Measurements from ENCODE around the gene NLGN4Y. TPM values are rescaled to one million over a fixed set of nuclear protein-coding genes. Genes with fewer than 3 reads are reported as not detected.

NLGN4Y gene
- total RNA-seq, 1 donor from 2014 or later = not detected

DNA sequence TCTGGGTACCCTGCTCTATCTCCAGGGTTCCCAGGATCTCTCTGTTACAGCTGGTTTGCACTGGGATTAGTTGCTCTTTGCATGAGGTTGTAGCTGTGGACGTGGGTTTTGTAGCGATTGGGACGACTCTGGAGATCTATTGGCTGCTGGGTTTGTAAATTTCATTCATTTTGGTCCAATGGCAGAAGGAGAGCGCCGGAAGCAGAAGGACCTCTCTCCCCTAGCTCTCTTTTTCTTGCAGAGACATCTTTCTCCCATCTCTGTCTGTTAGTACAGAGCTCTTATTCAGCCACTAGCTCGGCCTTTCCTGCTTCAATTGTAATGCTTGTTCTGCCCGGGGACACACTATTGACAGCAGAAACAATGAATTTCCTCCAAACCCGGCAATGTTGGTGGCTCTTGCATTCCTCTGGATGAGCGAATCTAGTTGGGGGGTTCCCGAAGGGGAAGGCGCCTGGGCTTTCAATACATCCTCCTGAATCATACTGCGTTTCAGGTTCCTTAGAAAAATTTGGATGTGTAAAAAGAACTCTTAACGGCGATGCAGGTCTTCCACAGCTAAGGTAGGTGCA lies 1.9 kb upstream of the NLGN4Y start:
- DNase-seq (ENCODE audit: extremely low spot score, unreplicated experiment) = no peak
- TF ChIP-seq, protein P1, sequence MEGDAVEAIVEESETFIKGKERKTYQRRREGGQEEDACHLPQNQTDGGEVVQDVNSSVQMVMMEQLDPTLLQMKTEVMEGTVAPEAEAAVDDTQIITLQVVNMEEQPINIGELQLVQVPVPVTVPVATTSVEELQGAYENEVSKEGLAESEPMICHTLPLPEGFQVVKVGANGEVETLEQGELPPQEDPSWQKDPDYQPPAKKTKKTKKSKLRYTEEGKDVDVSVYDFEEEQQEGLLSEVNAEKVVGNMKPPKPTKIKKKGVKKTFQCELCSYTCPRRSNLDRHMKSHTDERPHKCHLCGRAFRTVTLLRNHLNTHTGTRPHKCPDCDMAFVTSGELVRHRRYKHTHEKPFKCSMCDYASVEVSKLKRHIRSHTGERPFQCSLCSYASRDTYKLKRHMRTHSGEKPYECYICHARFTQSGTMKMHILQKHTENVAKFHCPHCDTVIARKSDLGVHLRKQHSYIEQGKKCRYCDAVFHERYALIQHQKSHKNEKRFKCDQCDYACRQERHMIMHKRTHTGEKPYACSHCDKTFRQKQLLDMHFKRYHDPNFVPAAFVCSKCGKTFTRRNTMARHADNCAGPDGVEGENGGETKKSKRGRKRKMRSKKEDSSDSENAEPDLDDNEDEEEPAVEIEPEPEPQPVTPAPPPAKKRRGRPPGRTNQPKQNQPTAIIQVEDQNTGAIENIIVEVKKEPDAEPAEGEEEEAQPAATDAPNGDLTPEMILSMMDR (IDR thresholded peaks at IDR 0.05) = no peak
- Mint-ChIP-seq H3K4me3 (ENCODE audit: unreplicated experiment) (no peak overlapping the region), H3K4me1 (ENCODE audit: unreplicated experiment) (no peaks in the 10 kb centered on the region), H3K9me3 (ENCODE audit: unreplicated experiment) (no peaks in the 10 kb centered on the region), H3K27me3 (ENCODE audit: unreplicated experiment) (no peaks in the 10 kb centered on the region), H3K27ac (ENCODE audit: unreplicated experiment) (no peak overlapping the region), H3K36me3 (ENCODE audit: unreplicated experiment) (no peaks in the 10 kb centered on the region)

DNA sequence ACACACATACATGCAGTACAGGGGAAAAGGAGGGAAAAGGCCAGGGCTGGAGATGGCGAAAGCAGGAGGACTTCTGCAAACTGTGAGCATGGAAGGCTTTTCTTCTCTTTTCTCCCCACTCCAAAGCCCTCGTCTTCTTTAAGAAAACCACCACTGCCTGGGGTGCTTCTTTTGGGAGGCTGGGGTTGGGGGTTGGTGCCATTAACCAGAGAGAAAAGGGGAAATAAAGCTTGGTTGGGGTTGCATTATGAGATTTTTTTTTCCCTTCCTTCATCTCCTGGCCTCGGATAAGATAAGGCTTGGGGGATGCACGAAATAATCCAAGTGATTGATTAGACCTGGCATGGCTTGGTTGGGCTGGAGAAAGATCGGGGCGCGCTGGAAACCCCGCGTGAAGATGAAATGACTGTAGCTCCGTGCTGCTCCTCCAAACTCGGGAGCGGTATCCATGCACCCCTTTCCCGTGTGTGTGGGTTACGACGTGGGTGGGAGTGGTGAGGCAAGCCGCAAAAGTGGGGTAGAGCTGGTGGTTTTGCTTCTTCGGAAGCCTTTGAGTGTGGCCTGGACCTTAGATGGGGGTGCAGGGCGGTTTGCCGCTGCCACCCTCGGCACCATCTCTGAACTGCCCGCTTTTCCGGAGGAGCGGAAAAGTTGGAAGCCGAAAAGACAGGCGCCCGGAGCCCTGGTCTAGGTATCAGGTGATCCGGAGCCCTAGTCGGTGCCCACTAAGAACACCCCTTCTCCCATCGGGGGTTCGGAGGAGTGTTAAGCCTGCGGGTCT lies 648 bp upstream of the NLGN4Y start:
- Mint-ChIP-seq H3K4me1 (ENCODE audit: unreplicated experiment) (no peaks in the 10 kb centered on the region), H3K36me3 (ENCODE audit: unreplicated experiment) (no peaks in the 10 kb centered on the region), H3K4me3 (ENCODE audit: unreplicated experiment) (no peak overlapping the region), H3K27ac (ENCODE audit: unreplicated experiment) (no peak overlapping the region), H3K27me3 (ENCODE audit: unreplicated experiment) (no peaks in the 10 kb centered on the region), H3K9me3 (ENCODE audit: unreplicated experiment) (no peaks in the 10 kb centered on the region)
- DNase-seq (ENCODE audit: extremely low spot score, unreplicated experiment) = no peak
- TF ChIP-seq, protein P1 (IDR thresholded peaks at IDR 0.05) = no peak

DNA sequence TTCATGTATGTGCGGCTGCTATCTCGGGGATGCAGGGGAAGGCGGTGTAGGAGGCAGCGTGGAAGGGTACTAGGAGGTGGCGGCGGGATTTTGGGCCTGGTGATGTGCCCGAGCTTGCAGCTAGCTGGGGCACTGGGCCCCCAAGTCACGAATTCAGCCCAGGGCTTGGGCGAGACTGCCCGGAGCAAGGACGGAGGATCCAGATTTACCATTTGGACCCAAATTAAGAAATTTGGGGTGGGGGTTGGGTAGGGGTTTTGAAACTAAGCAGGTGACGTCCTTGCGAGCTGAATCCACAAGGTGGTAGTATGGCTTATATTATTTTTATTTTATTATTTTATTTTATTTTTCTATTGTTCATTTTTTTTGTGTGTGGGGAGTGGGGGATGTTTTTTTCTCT lies 986 bp downstream of the NLGN4Y start:
- H3K27ac Mint-ChIP-seq (ENCODE audit: unreplicated experiment) = no peak overlapping the region
- H3K9me3 Mint-ChIP-seq (ENCODE audit: unreplicated experiment) = no peaks in the 10 kb centered on the region
- H3K4me3 Mint-ChIP-seq (ENCODE audit: unreplicated experiment) = no peak overlapping the region
- DNase-seq (ENCODE audit: extremely low spot score, unreplicated experiment) = no peak
- no peaks in the 10 kb centered on the region for H3K4me1 Mint-ChIP-seq (ENCODE audit: unreplicated experiment)
- H3K27me3 Mint-ChIP-seq (ENCODE audit: unreplicated experiment) = no peaks in the 10 kb centered on the region
- H3K36me3 Mint-ChIP-seq (ENCODE audit: unreplicated experiment) = no peaks in the 10 kb centered on the region
- TF ChIP-seq, protein P1 (IDR thresholded peaks at IDR 0.05) = no peak

DNA sequence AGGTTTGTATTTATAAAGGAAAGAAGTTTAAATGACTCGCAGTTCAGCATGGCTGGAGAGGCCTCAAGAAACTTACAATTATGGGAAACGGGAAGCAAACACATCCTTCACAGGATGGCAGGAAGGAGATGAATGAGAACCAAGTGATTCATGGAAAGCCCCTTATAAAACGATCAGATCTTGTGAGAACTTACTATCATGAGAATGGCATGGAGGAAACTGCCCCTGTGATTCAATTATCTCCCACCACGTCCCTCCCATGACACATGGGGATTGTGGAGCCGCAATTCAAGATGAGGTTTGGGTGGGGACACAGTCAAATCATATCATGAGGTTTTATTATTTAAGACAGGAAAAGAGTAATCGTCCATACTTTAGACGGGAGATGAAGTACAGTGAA lies 4.0 kb downstream of the NLGN4Y start:
- DNase-seq (ENCODE audit: extremely low spot score, unreplicated experiment) = no peak
- H3K9me3 Mint-ChIP-seq (ENCODE audit: unreplicated experiment) = no peaks in the 10 kb centered on the region
- H3K27me3 Mint-ChIP-seq (ENCODE audit: unreplicated experiment) = no peaks in the 10 kb centered on the region
- H3K36me3 Mint-ChIP-seq (ENCODE audit: unreplicated experiment) = no peaks in the 10 kb centered on the region
- TF ChIP-seq, protein P1 (IDR thresholded peaks at IDR 0.05) = no peak
- H3K27ac Mint-ChIP-seq (ENCODE audit: unreplicated experiment) = no peak overlapping the region
- H3K4me1 Mint-ChIP-seq (ENCODE audit: unreplicated experiment) = no peaks in the 10 kb centered on the region
- no peak overlapping the region for H3K4me3 Mint-ChIP-seq (ENCODE audit: unreplicated experiment)

DNA sequence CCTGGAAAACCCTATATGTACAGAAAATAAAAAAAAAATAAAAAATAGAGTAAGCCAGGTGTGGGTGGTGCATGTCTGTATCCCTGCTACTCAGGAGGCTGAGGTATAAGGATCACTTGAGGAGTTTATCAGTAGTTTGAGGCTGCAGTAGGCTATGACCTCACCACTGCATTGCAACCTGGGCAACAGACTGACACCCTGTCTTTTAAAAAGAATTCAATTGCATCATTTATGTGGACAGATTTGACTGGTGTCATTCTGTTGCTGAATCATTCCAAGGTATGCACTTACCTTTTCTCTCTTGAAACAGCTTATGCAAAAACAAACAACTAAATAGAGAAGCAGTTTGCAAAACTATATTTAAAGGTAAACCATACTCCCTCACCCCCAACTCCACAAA lies 12.4 kb downstream of the NLGN4Y start:
- H3K4me3 Mint-ChIP-seq (ENCODE audit: unreplicated experiment) = no peak overlapping the region
- no peaks in the 10 kb centered on the region for H3K27me3 Mint-ChIP-seq (ENCODE audit: unreplicated experiment)
- no peaks in the 10 kb centered on the region for H3K4me1 Mint-ChIP-seq (ENCODE audit: unreplicated experiment)
- TF ChIP-seq, protein P1 (IDR thresholded peaks at IDR 0.05) = no peak
- H3K36me3 Mint-ChIP-seq (ENCODE audit: unreplicated experiment) = no peaks in the 10 kb centered on the region
- DNase-seq (ENCODE audit: extremely low spot score, unreplicated experiment) = no peak
- no peaks in the 10 kb centered on the region for H3K9me3 Mint-ChIP-seq (ENCODE audit: unreplicated experiment)
- no peak overlapping the region for H3K27ac Mint-ChIP-seq (ENCODE audit: unreplicated experiment)
